Medulla oblongata (tissue), 1 donor: ENCODE data around the gene CHRM2.

ENCODE experiments used
- DNase-seq: peaks from one replicate; pipeline ENCODE4 v3.0.0-alpha.2; 2015; ENCODE audit errors: extremely low spot score

The CHRM2 gene

GRCh38 chr7:136957391-136957790, 88.9 kb downstream of the CHRM2 start:
- no peak for DNase-seq

- no peak for DNase-seq
Measured at GRCh38 chr7:136958016-136958415, 89.6 kb downstream of the CHRM2 start.

GRCh38 chr7:136964347-136964746, 95.9 kb downstream of the CHRM2 start:
- DNase-seq, result no peak

GRCh38 chr7:136966825-136967224, 98.4 kb downstream of the CHRM2 start:
- no peak for DNase-seq

- no peak for DNase-seq
Measured at GRCh38 chr7:136969761-136970160, 101.3 kb downstream of the CHRM2 start.

- DNase-seq, result no peak
Measured at GRCh38 chr7:136971776-136972175, 103.3 kb downstream of the CHRM2 start.

- no peak for DNase-seq
Measured at GRCh38 chr7:136976504-136977251, 108.2 kb downstream of the CHRM2 start.

- DNase-seq, result no peak
Measured at GRCh38 chr7:136993377-136993776, 124.9 kb downstream of the CHRM2 start.

- no peak for DNase-seq
Measured at GRCh38 chr7:136997735-136998134, 129.3 kb downstream of the CHRM2 start.

GRCh38 chr7:136998495-136998894, 130.0 kb downstream of the CHRM2 start:
- no peak for DNase-seq

- no peak for DNase-seq
Measured at GRCh38 chr7:137000621-137001020, 132.2 kb downstream of the CHRM2 start.

- DNase-seq, result no peak
Measured at GRCh38 chr7:137001041-137001440, 132.6 kb downstream of the CHRM2 start.

GRCh38 chr7:137001478-137001877, 133.0 kb downstream of the CHRM2 start:
- no peak for DNase-seq

GRCh38 chr7:137003086-137003485, 134.6 kb downstream of the CHRM2 start:
- DNase-seq, result no peak

- no peak for DNase-seq
Measured at GRCh38 chr7:137003566-137003965, 135.1 kb downstream of the CHRM2 start.

GRCh38 chr7:137005873-137006272, 137.4 kb downstream of the CHRM2 start:
- no peak for DNase-seq

GRCh38 chr7:137006293-137006692, 137.8 kb downstream of the CHRM2 start:
- no peak for DNase-seq

- DNase-seq, result no peak
Measured at GRCh38 chr7:137007001-137007694, 138.7 kb downstream of the CHRM2 start.

GRCh38 chr7:137009404-137009803, 141.0 kb downstream of the CHRM2 start:
- DNase-seq, result no peak

- DNase-seq, result no peak
Measured at GRCh38 chr7:137015015-137015414, 146.6 kb downstream of the CHRM2 start.

- no peak for DNase-seq
Measured at GRCh38 chr7:137017221-137017620, 148.8 kb downstream of the CHRM2 start.

GRCh38 chr7:137018468-137018867, 150.0 kb downstream of the CHRM2 start:
- DNase-seq, result no peak

- DNase-seq, result no peak
Measured at GRCh38 chr7:137020351-137020750, 151.9 kb downstream of the CHRM2 start.
